Measurements from ENCODE around the gene TBCE.
"Not testable (repeated sequence)": the region's sequence is repeated elsewhere in the genome, so short reads cannot be mapped to it uniquely, and the experiment has no call there.

TBCE gene

DNA sequence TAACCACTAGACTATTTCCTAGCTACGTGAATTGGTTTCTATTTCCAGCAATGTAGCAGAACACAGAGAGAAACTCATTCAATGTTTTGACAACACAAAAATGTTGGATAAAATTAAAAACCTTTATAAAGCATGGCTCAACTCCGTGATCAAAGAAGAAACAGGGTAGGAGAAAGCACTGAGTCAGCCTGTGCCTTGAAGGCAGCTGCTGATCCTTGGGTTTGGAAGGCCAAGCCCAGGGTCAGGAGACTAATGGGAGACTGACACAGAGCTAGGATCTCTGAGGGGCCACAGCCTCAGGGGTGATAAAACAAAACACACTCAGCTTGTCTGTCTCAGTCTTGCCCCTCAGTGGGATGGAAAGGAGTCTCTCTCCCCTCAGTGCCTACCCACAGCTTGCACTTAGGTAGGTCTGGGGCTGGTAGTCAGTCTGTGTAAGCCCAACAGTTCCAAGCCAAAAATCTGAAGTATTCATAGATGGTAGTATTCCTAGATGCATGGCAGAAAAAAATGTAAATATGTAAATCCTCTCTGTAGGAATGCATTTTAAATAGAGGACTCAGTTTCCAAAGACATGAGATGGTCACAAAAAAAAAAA is 83.8 kb downstream of the TBCE start:
- H3K36me3 ChIP-seq = peaks cover 34% of the 10 kb centered on the region
- TF ChIP-seq, protein P1, sequence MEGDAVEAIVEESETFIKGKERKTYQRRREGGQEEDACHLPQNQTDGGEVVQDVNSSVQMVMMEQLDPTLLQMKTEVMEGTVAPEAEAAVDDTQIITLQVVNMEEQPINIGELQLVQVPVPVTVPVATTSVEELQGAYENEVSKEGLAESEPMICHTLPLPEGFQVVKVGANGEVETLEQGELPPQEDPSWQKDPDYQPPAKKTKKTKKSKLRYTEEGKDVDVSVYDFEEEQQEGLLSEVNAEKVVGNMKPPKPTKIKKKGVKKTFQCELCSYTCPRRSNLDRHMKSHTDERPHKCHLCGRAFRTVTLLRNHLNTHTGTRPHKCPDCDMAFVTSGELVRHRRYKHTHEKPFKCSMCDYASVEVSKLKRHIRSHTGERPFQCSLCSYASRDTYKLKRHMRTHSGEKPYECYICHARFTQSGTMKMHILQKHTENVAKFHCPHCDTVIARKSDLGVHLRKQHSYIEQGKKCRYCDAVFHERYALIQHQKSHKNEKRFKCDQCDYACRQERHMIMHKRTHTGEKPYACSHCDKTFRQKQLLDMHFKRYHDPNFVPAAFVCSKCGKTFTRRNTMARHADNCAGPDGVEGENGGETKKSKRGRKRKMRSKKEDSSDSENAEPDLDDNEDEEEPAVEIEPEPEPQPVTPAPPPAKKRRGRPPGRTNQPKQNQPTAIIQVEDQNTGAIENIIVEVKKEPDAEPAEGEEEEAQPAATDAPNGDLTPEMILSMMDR (IDR thresholded peaks at IDR 0.05) = no peak
- no peaks in the 10 kb centered on the region for H3K9me3 ChIP-seq
- peaks cover 0 to 3% of the 10 kb centered on the region in 2 experiments for H3K4me1 ChIP-seq (ENCODE audit: control insufficient read depth in 1 of 2, insufficient read depth in 1 of 2, low read depth in 1 of 2, low read length in 1 of 2)
- H3K27me3 ChIP-seq = no peaks in the 10 kb centered on the region
- no peak overlapping the region for H3K4me3 ChIP-seq (ENCODE audit: low read depth in 1 of 2, low read length in 1 of 2)
- no peak overlapping the region for H3K27ac ChIP-seq

DNA sequence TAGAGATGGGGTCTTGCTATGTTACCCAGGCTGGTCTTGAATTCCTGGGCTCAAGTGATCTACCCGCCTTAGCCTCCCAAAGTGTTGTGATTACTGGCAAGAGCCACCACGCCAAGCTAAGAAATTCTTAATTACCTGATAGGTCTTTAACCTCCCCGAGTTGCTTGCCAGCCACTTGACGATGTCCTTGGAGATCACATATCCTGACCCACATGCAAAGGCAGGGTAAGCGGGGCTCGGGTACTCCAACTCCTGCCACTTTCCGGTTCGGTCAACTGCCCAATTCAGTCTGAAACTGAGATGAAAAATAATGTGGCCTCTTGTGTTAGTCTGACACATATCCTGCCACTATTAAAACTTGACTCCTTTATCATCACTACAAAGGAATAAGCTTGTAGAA is 86.8 kb downstream of the TBCE start:
- TF ChIP-seq, protein P1 (IDR thresholded peaks at IDR 0.05) = no peak
- Histone ChIP-seq H3K27ac (no peak overlapping the region), H3K27me3 (no peaks in the 10 kb centered on the region), H3K36me3 (peaks cover 10% of the 10 kb centered on the region), H3K9me3 (no peaks in the 10 kb centered on the region), H3K4me3 (ENCODE audit: low read depth in 1 of 2, low read length in 1 of 2) (no peak overlapping the region), H3K4me1 (ENCODE audit: control insufficient read depth in 1 of 2, insufficient read depth in 1 of 2, low read depth in 1 of 2, low read length in 1 of 2) (peaks cover 0 to 2% of the 10 kb centered on the region in 2 experiments)

GRCh38 chr1:235455097-235455496 is 87.9 kb downstream of the TBCE start:
- no peak overlapping the region for H3K4me3 ChIP-seq (ENCODE audit: low read depth in 1 of 2, low read length in 1 of 2)
- TF ChIP-seq, protein P1 (IDR thresholded peaks at IDR 0.05) = no peak
- no peaks in the 10 kb centered on the region for H3K4me1 ChIP-seq (ENCODE audit: control insufficient read depth in 1 of 2, insufficient read depth in 1 of 2, low read depth in 1 of 2, low read length in 1 of 2)
- no peak overlapping the region for H3K27ac ChIP-seq
- no peaks in the 10 kb centered on the region for H3K27me3 ChIP-seq
- H3K36me3 ChIP-seq = peaks cover 8% of the 10 kb centered on the region
- no peaks in the 10 kb centered on the region for H3K9me3 ChIP-seq

DNA sequence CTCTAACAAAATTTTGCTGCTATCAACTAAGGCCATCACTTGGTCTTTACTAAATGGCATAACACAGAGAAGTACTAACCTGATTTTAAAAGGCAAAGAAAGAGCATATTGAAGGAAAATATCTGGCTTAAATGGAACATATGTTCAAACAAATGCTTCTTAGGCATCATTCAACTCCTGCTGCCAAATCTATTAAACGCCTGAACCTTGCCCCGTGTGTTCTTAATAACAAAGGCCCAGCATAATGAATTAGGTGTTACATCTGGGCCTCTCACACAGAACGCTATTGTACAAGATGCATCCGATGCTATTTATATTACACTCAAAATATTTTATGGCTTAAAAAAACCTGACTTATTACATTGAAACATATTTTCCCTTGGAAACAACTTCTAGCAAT is 88.6 kb downstream of the TBCE start:
- no peak overlapping the region for H3K27ac ChIP-seq
- H3K9me3 ChIP-seq = no peaks in the 10 kb centered on the region
- H3K36me3 ChIP-seq = peaks cover under 1% of the 10 kb centered on the region
- TF ChIP-seq, protein P1 (IDR thresholded peaks at IDR 0.05) = no peak
- H3K27me3 ChIP-seq = no peaks in the 10 kb centered on the region
- no peak overlapping the region for H3K4me3 ChIP-seq (ENCODE audit: low read depth in 1 of 2, low read length in 1 of 2)
- no peaks in the 10 kb centered on the region for H3K4me1 ChIP-seq (ENCODE audit: control insufficient read depth in 1 of 2, insufficient read depth in 1 of 2, low read depth in 1 of 2, low read length in 1 of 2)

- not testable (repeated sequence) for H3K27ac ChIP-seq; H3K27me3 ChIP-seq; H3K4me3 ChIP-seq (ENCODE audit: low read depth in 1 of 2, low read length in 1 of 2); H3K9me3 ChIP-seq; H3K4me1 ChIP-seq (ENCODE audit: control insufficient read depth in 1 of 2, insufficient read depth in 1 of 2, low read depth in 1 of 2, low read length in 1 of 2); H3K36me3 ChIP-seq
Observed at GRCh38 chr1:235457856-235458255, 90.6 kb downstream of the TBCE start.

DNA sequence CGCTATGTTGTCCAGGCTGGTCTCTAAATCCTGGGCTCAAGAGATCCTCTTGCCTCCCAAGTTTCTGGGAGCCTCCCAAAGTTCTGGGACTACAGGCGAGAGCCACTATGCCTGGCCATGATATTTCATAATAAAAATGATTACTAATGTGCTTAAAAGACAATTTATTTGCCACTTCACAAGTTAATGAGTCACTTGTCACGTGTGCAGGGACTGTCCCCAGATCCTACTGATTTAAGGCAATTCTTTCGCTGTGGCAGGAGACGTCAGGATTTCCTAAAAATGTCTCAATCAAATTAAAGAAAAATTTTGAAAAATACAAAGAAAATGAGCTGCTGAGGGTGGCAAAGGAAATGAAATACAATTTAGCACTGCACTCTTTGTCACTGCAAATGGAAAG is 93.5 kb downstream of the TBCE start:
- H3K27ac ChIP-seq = no peak overlapping the region
- H3K27me3 ChIP-seq = no peaks in the 10 kb centered on the region
- H3K4me3 ChIP-seq (ENCODE audit: low read depth in 1 of 2, low read length in 1 of 2) = no peak overlapping the region
- no peaks in the 10 kb centered on the region for H3K36me3 ChIP-seq
- H3K4me1 ChIP-seq (ENCODE audit: control insufficient read depth in 1 of 2, insufficient read depth in 1 of 2, low read depth in 1 of 2, low read length in 1 of 2) = no peaks in the 10 kb centered on the region
- TF ChIP-seq, protein P1 (IDR thresholded peaks at IDR 0.05) = no peak
- H3K9me3 ChIP-seq = no peaks in the 10 kb centered on the region
